Suprapubic skin (tissue), 4 donors: Measurements from ENCODE around the gene FMNL2. TPM values are rescaled to one million over a fixed set of nuclear protein-coding genes. Genes with fewer than 3 reads are reported as not detected.

Source experiments
- DNase-seq, 2 donors: peaks; one replicate each; pipeline ENCODE4 v3.0.0-alpha.2; 2019; ENCODE audit warnings: low spot score in 2 of 2
- H3K27ac ChIP-seq: fragments of 200-600 bp; sonication (generic); one replicate; pipeline ENCODE4 v1.5.1; 2019
- H3K27me3 ChIP-seq: fragments of 200-600 bp; sonication (generic); one replicate; pipeline ENCODE4 v1.5.1; 2019
- H3K36me3 ChIP-seq: fragments of 200-600 bp; sonication (generic); one replicate; pipeline ENCODE4 v1.5.1; 2019
- H3K4me1 ChIP-seq: fragments of 200-600 bp; sonication (generic); one replicate; pipeline ENCODE4 v1.5.1; 2019
- H3K4me3 ChIP-seq: fragments of 200-600 bp; sonication (generic); one replicate; pipeline ENCODE4 v1.5.1; 2019; ENCODE audit warnings: mild to moderate bottlenecking
- H3K9me3 ChIP-seq: fragments of 200-600 bp; sonication (generic); one replicate; pipeline ENCODE4 v1.5.1; 2019
- EP300 ChIP-seq: sonication (generic); formaldehyde crosslinking; IDR thresholded peaks from one replicate; pipeline ENCODE4 v1.6.1; 2017; ENCODE audit warnings: antibody characterized with exemption
- POLR2A ChIP-seq, 2 donors: fragments of 450-650 bp; IDR thresholded peaks; one replicate each; pipeline ENCODE4 v1.6.1; 2017; ENCODE audit warnings: antibody characterized with exemption in 2 of 2, mild to moderate bottlenecking in 2 of 2, moderate library complexity in 2 of 2
- POLR2AphosphoS5 ChIP-seq, 3 donors: sonication (generic); formaldehyde crosslinking; IDR thresholded peaks; one replicate each; pipeline ENCODE4 v1.6.1; 2017; ENCODE audit warnings: antibody characterized with exemption in 3 of 3
- WGBS: methylation state at CpG from one replicate; pipeline ENCODE4 v1.1.5; 2018; 5-methylcytosine and 5-hydroxymethylcytosine counted together
- total RNA-seq, 4 donors: library from RNA; depleted of rRNA; stranded (reverse); fragments of >200 nt; gene quantifications; one replicate each; pipeline ENCODE4 v1.1.0, GENCODE V29; 2016
- TF ChIP-seq, protein P1 (sequence below), 2 donors: fragments of 200-600 bp in 1 of 2; fragments of 450-650 bp in 1 of 2; sonication (generic) in 1 of 2; IDR thresholded peaks; one replicate each; pipeline ENCODE4 v1.5.1; 2016 to 2019; ENCODE audit warnings: antibody characterized with exemption in 2 of 2, mild to moderate bottlenecking in 1 of 2, moderate library complexity in 1 of 2

FMNL2 gene
- total RNA-seq, 4 donors from 2014 or later, result 15.4 to 18.1 (median 16.0) TPM

DNA sequence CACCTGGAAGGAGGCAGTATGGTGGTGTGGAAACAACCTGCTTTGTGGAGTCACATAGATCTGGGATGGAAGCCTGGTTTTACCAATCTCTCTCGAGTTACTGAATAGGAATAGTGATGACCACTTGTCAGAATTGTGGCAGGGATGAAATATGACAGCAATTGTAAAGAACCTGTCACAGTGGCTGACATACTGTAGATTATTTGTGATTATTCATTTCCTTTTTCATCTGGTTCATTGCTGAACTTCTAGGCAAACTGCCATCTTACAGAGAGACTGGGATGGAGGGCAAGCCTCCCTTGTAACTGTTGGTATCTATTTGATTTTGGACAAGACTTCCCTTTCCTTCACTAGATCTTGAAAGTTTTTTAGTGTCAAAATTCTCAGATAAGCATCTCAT is 42.0 kb downstream of the FMNL2 start:
- H3K27ac ChIP-seq, result no peak overlapping the region
- no peaks in the 10 kb centered on the region for H3K9me3 ChIP-seq
- peaks cover 8% of the 10 kb centered on the region for H3K4me1 ChIP-seq
- H3K27me3 ChIP-seq, result no peaks in the 10 kb centered on the region
- no peak for DNase-seq
- H3K4me3 ChIP-seq, result no peak overlapping the region
- WGBS, result 79% methylated on average over 1 of the region's 1 CpG
- H3K36me3 ChIP-seq, result no peaks in the 10 kb centered on the region
- TF ChIP-seq POLR2A (IDR thresholded peaks at IDR 0.05) (no peak), POLR2AphosphoS5 (IDR thresholded peaks at IDR 0.05) (no peak), EP300 (no peak)
- TF ChIP-seq, protein P1, sequence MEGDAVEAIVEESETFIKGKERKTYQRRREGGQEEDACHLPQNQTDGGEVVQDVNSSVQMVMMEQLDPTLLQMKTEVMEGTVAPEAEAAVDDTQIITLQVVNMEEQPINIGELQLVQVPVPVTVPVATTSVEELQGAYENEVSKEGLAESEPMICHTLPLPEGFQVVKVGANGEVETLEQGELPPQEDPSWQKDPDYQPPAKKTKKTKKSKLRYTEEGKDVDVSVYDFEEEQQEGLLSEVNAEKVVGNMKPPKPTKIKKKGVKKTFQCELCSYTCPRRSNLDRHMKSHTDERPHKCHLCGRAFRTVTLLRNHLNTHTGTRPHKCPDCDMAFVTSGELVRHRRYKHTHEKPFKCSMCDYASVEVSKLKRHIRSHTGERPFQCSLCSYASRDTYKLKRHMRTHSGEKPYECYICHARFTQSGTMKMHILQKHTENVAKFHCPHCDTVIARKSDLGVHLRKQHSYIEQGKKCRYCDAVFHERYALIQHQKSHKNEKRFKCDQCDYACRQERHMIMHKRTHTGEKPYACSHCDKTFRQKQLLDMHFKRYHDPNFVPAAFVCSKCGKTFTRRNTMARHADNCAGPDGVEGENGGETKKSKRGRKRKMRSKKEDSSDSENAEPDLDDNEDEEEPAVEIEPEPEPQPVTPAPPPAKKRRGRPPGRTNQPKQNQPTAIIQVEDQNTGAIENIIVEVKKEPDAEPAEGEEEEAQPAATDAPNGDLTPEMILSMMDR (IDR thresholded peaks at IDR 0.05), result no peak

DNA sequence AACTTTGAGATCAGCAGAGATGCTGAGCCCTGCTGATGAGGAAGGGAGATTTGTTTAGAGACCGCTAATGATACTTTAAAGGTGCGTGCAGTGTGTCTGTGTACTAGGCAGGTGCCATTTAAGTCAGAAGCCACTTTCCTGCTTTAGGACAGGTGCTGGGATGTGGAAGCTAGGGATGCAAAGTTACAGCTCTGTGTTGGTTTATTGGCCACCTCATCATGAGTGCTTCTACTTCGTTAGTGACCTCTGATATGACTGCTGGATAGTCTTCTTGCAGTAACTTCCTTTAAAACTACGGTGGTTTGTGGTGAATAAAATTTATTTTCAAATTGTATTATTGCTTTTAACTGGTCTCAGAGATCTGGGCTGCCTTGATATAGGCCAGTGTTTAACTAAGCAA is 44.1 kb downstream of the FMNL2 start:
- no peak overlapping the region for H3K27ac ChIP-seq
- WGBS, result 71% methylated on average over 4 of the region's 4 CpGs
- H3K4me1 ChIP-seq, result peaks cover 8% of the 10 kb centered on the region
- no peaks in the 10 kb centered on the region for H3K36me3 ChIP-seq
- H3K9me3 ChIP-seq, result no peaks in the 10 kb centered on the region
- TF ChIP-seq POLR2AphosphoS5 (IDR thresholded peaks at IDR 0.05) (no peak), EP300 (no peak), POLR2A (IDR thresholded peaks at IDR 0.05) (no peak)
- TF ChIP-seq, protein P1 (IDR thresholded peaks at IDR 0.05), result no peak
- H3K27me3 ChIP-seq, result no peaks in the 10 kb centered on the region
- H3K4me3 ChIP-seq, result no peak overlapping the region
- no peak for DNase-seq

DNA sequence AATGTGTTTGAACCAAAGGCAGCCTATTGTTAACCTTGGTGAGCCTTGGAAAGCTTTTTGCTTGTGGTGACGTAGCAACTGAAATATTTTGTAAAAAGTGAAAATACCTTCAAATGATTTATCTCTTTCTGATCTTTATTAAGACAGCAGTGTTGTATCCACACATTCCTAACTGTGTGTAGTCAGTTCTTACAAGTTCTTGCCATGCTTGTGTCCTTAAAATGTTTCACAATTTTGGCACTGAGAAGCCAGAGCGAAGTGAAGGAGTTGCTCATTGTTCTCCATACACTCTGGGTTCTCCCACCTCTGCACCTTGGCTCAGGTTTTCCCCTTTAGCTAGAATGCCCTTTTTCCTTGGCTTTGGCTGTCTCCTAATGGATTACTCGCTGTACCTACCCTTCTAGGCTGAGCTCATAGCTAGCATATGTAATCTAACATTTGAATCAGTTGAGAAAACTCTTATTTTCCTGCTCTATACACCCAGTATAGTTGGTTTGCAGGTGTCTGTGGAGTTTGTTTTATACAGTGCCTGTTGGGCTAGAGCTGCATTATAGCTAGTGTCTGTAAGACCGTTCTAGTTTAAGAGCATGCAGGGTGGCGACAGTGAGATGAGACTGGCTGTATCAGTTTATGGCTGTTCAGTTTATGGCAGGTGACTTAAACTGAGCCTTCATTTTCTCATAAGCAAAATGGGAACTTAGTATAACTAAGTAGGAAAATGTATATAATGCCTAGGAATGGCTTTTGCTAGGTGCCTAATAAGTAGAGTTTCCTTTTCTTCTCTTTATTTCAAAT is 45.5 kb downstream of the FMNL2 start:
- DNase-seq, result no peak
- H3K27me3 ChIP-seq, result no peaks in the 10 kb centered on the region
- no peaks in the 10 kb centered on the region for H3K9me3 ChIP-seq
- H3K4me3 ChIP-seq, result no peak overlapping the region
- WGBS, result 76% methylated on average over 5 of the region's 5 CpGs
- no peaks in the 10 kb centered on the region for H3K36me3 ChIP-seq
- H3K4me1 ChIP-seq, result peaks cover 8% of the 10 kb centered on the region
- no peak overlapping the region for H3K27ac ChIP-seq
- TF ChIP-seq EP300 (no peak), POLR2A (IDR thresholded peaks at IDR 0.05) (no peak), POLR2AphosphoS5 (IDR thresholded peaks at IDR 0.05) (no peak)
- TF ChIP-seq, protein P1 (IDR thresholded peaks at IDR 0.05), result no peak

DNA sequence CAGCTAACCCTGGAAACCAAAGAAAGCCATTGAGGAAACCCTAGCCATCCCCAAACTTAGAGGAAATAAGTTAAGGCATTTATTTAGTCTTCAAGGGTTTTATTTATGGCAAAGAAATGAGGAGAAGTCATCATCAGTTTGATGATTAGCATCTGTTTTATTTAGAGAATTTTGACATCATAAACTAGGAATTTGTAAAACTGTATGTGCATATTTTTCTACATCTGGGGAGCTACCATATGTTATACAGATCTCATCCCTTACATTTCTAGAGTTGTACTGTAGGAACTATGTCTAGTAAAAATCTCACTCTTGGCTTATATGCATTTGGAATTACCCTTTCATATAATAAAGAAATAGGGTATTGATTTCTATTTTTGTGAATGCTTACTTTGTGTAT is 48.7 kb downstream of the FMNL2 start:
- no peak overlapping the region for H3K27ac ChIP-seq
- H3K4me1 ChIP-seq, result peaks cover 8% of the 10 kb centered on the region
- no peaks in the 10 kb centered on the region for H3K36me3 ChIP-seq
- no peak overlapping the region for H3K4me3 ChIP-seq
- H3K9me3 ChIP-seq, result no peaks in the 10 kb centered on the region
- TF ChIP-seq POLR2A (IDR thresholded peaks at IDR 0.05) (no peak), EP300 (no peak), POLR2AphosphoS5 (IDR thresholded peaks at IDR 0.05) (no peak)
- TF ChIP-seq, protein P1 (IDR thresholded peaks at IDR 0.05), result no peak
- H3K27me3 ChIP-seq, result no peaks in the 10 kb centered on the region
- DNase-seq, result no peak

DNA sequence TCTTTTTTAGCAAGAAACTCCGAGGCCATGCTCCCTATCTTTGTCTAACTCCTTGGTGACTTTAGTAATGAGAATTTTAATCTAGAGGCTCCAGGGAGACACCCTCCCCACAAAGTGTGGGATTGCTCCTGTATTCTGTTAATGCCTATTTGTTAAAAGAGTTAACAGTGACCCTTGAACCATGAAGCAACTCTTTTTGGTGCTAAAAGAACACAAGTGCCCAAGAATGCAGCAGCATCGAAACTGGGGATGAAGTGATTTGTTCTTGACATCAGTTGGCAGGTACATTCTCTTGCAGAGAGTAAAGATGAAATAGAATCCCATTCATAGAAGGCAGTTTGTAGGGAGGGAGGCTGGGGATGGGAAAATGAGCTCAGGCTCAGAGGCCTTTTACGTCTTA is 50.0 kb downstream of the FMNL2 start:
- Histone ChIP-seq H3K9me3 (no peaks in the 10 kb centered on the region), H3K36me3 (no peaks in the 10 kb centered on the region), H3K27ac (no peak overlapping the region), H3K4me1 (peaks cover 8% of the 10 kb centered on the region), H3K27me3 (no peaks in the 10 kb centered on the region), H3K4me3 (no peak overlapping the region)
- WGBS, result 96% methylated on average over 3 of the region's 3 CpGs
- no peak for DNase-seq
- TF ChIP-seq, protein P1 (IDR thresholded peaks at IDR 0.05), result no peak
